Heart left ventricle (tissue), 16 donors: ENCODE data around the gene ZNF474. TPM values are rescaled to one million over a fixed set of nuclear protein-coding genes. Genes with fewer than 3 reads are reported as not detected.

Source experiments
- ATAC-seq, 4 donors: fragments of 200-7000 bp; cut with Tn5 transposase; one replicate each; pipeline ENCODE4 v1.9.1; 2020 to 2022; ENCODE audit warnings: moderate library complexity in 4 of 4, mild to moderate bottlenecking in 3 of 4, moderate number of reproducible peaks in 1 of 4
- DNase-seq, 5 donors: peaks; one replicate each; pipeline ENCODE4 v3.0.0-alpha.2; 2020
- H3K27ac ChIP-seq, 12 donors: fragments of 200-600 bp; sonication (generic) in 4 of 12; one replicate each; pipeline versions ENCODE4 v1.5.0 to v1.8.0; 2016 to 2022; ENCODE audit warnings: mild to moderate bottlenecking in 2 of 12
- H3K27me3 ChIP-seq, 9 donors: fragments of 200-600 bp; sonication (generic) in 2 of 9; one replicate each; pipeline versions ENCODE4 v1.5.1 to v1.8.0; 2016 to 2022; ENCODE audit warnings: mild to moderate bottlenecking in 3 of 9
- H3K36me3 ChIP-seq, 9 donors: fragments of 200-600 bp; sonication (generic) in 2 of 9; one replicate each; pipeline versions ENCODE4 v1.5.0 to v1.8.0; 2018 to 2022; ENCODE audit warnings: mild to moderate bottlenecking in 2 of 9
- H3K4me1 ChIP-seq, 12 donors: fragments of 200-600 bp; sonication (generic) in 4 of 12; one replicate each; pipeline versions ENCODE4 v1.5.0 to v1.8.0; 2016 to 2022; ENCODE audit warnings: mild to moderate bottlenecking in 3 of 12
- H3K4me3 ChIP-seq, 12 donors: fragments of 200-600 bp; sonication (generic) in 4 of 12; one replicate each; pipeline versions ENCODE4 v1.5.0 to v1.8.0; 2017 to 2022; ENCODE audit warnings: mild to moderate bottlenecking in 9 of 12, moderate library complexity in 4 of 12
- H3K9me3 ChIP-seq, 12 donors: fragments of 200-600 bp; sonication (generic) in 4 of 12; one replicate each; pipeline versions ENCODE4 v1.5.0 to v1.8.0; 2016 to 2022; ENCODE audit warnings: mild to moderate bottlenecking in 1 of 12
- CTCF ChIP-seq, 12 donors: fragments of 200-600 bp; sonication (generic) in 4 of 12; IDR thresholded peaks; one replicate each; pipeline versions ENCODE4 v1.5.0 to v1.8.0; 2018 to 2022; ENCODE audit warnings: antibody characterized with exemption in 12 of 12, mild to moderate bottlenecking in 5 of 12
- POLR2A ChIP-seq, 2 donors: fragments of 450-650 bp; IDR thresholded peaks; one replicate each; pipeline ENCODE4 v1.6.1; 2017; ENCODE audit warnings: antibody characterized with exemption in 2 of 2, mild to moderate bottlenecking in 2 of 2, moderate library complexity in 2 of 2
- WGBS, 4 donors: extraction: QIAGEN DNeasy Blood & Tissue Kit in 2 of 4; methylation state at CpG; one replicate each; pipeline versions ENCODE4 v1.1.5 to v1.1.7; 2013 to 2018; 5-methylcytosine and 5-hydroxymethylcytosine counted together
- intact Hi-C, 10 donors: fragments of 100-400 bp; cut with DNase I; formaldehyde crosslinking; loops; one replicate each; pipeline versions ENCODE4 v1.11.1 to v1.14.2; 2022
- polyA plus RNA-seq, 2 donors: library from polyadenylated mRNA; stranded (reverse); fragments of 200-250 nt; gene quantifications; one replicate each; pipeline ENCODE4 v1.2.3, GENCODE V29; 2013
- total RNA-seq, 9 donors: library from RNA; depleted of rRNA in 2 of 9; stranded (reverse); fragments of >200 nt in 2 of 9; fragmentation: NEBNext Ultra II Directional in 3 of 9; extraction: Animal tissue kit (Norgen Biotek cat#: 25700) in 3 of 9; gene quantifications; one replicate each; pipeline versions ENCODE4 v1.1.0 to v1.2.4, GENCODE V29; 2016 to 2023
- donor health status: ischemic (EF 13 %, LVEDD 7.1; RV severe dilation, severe dysfunction).
- donor health status: healthy with polysubstance abuse.
- donor health status: DM: no; HTN: yes; CAD: no.
- donor health status: DM: no; HTN: no; CAD: no.
- donor health status: ischemic (EF 25% LVEDD 6.9; RV normal size, moderate dysfunction).
- donor health status: ischemic (EF 25% LVEDD 5.7; RV mildly dilated, moderate dysfunction).
- donor health status: healthy.
- donor health status: DM: yes; HTN: yes; CAD: no.
- donor health status: ischemic (EF 35%, LVEDD 5.7; RV mildly dilated, moderate dysfunction).
- donor health status: nonischemic (EF 11% LVEDD 7.7; RV severe dilation, severe dysfunction).
- donor health status: DM: yes; HTN: yes; CAD: no.
- donor health status: PGD.
- donor health status: ischemic (EF 29% LVEDD 5.4; RV normal size, mild dysfunction).
- donor health status: nonischemic (EF 23%, LVEDD 6.1; RV moderate dilation, normal function).

Gene ZNF474
- total and polyA plus RNA-seq, 11 donors: 0.03 to 0.25 (median 0.16) TPM; not detected in 6

GRCh38 chr5:122111460-122111859, 17.9 kb upstream of the ZNF474 start:
- Histone ChIP-seq H3K27ac (no peak overlapping the region), H3K27me3 (peaks cover 0 to 4% (median 0%) of the 10 kb centered on the region in 9 donors), H3K9me3 (no peaks in the 10 kb centered on the region), H3K36me3 (no peaks in the 10 kb centered on the region), H3K4me1 (no peaks in the 10 kb centered on the region), H3K4me3 (no peak overlapping the region)
- TF ChIP-seq POLR2A (IDR thresholded peaks at IDR 0.05): no peak
- TF ChIP-seq CTCF (IDR thresholded peaks at IDR 0.05): no peak
- intact Hi-C loops: no loop called here
- WGBS, 4 donors: 63 to 77% (median 73%) methylated on average over 5 of the region's 5 CpGs
- ATAC-seq (no peak), DNase-seq (no peak)

- DNase-seq: no peak
- Histone ChIP-seq H3K27ac (no peak overlapping the region), H3K27me3 (peaks cover 0 to 4% (median 0%) of the 10 kb centered on the region in 9 donors), H3K9me3 (no peaks in the 10 kb centered on the region), H3K36me3 (no peaks in the 10 kb centered on the region), H3K4me3 (no peak overlapping the region), H3K4me1 (no peaks in the 10 kb centered on the region)
- TF ChIP-seq POLR2A (IDR thresholded peaks at IDR 0.05) (no peak), CTCF (IDR thresholded peaks at IDR 0.05) (no peak)
- ATAC-seq: no peak
- 52 to 55% (median 54%) methylated on average over 3 of the region's 3 CpGs for WGBS, 4 donors
- intact Hi-C loops: no loop called here
Measured at GRCh38 chr5:122112063-122112462, 17.3 kb upstream of the ZNF474 start.

GRCh38 chr5:122112733-122113558, 16.4 kb upstream of the ZNF474 start:
- TF ChIP-seq POLR2A (IDR thresholded peaks at IDR 0.05) (no peak), CTCF (IDR thresholded peaks at IDR 0.05) (no peak)
- no peaks in the 10 kb centered on the region for H3K36me3 ChIP-seq
- ATAC-seq (no peak), DNase-seq (no peak)
- H3K27me3 ChIP-seq: no peaks in the 10 kb centered on the region
- H3K27ac ChIP-seq: no peak overlapping the region
- 72 to 90% (median 81%) methylated on average over 6 of the region's 6 CpGs for WGBS, 4 donors
- no peaks in the 10 kb centered on the region for H3K4me1 ChIP-seq
- intact Hi-C loops: no loop called here
- no peaks in the 10 kb centered on the region for H3K9me3 ChIP-seq
- no peak overlapping the region for H3K4me3 ChIP-seq

- H3K4me1 ChIP-seq: no peaks in the 10 kb centered on the region
- no peaks in the 10 kb centered on the region for H3K36me3 ChIP-seq
- intact Hi-C loops: no loop called here
- ATAC-seq (no peak), DNase-seq (no peak)
- H3K27ac ChIP-seq: no peak overlapping the region
- no peaks in the 10 kb centered on the region for H3K27me3 ChIP-seq
- no peak for TF ChIP-seq POLR2A (IDR thresholded peaks at IDR 0.05)
- no peak for TF ChIP-seq CTCF (IDR thresholded peaks at IDR 0.05)
- no peaks in the 10 kb centered on the region for H3K9me3 ChIP-seq
- WGBS, 4 donors: 86 to 91% (median 89%) methylated on average over 2 of the region's 2 CpGs
- no peak overlapping the region for H3K4me3 ChIP-seq
Measured at GRCh38 chr5:122114501-122114900, 14.8 kb upstream of the ZNF474 start.
